DMS153 treated with DMSO at 0.1 percent for 48 hours (cell line): ENCODE measurements around the gene UBAC1.

Experiments
- DNase-seq: peaks from one replicate; lab custom pipeline; 2025; ENCODE audit not compliant: unreplicated experiment; lab: John Stamatoyannopoulos, UW

UBAC1 gene

DNA sequence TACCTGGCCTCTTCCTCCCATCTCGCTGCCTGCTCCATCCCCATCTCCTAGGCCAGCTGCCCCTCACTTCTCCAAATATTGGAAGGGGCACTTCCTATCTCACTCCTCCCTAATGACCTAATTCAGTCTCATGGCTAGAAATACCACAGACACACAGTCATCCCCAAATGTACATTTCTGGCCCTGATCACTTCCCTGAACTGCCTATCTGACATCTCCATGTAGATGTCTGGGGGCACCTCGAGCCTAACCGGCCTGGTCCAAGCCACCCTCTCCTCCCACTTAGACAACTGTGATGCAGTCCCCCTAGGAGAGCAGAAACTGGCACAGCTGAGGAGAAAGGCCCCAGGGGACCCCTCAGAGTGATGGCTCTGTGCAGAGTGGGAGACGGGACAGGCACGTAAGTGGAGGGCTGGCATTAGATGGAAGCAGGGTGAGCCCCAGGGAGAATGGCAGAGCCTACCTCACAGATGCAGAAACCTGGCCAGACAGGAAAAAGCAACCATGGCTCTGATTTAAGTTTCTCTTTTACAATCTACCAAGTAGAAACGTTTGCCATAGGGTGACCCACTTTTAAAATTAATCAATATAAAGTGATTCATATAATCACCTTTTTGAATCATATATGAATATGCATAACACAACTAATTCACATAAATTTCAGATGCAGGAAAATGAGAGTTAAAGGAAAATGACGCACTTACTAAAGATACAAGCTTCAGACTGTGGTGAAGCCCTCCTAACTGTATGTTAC, 75.9 kb downstream of the UBAC1 start:
- no peak for DNase-seq

DNA sequence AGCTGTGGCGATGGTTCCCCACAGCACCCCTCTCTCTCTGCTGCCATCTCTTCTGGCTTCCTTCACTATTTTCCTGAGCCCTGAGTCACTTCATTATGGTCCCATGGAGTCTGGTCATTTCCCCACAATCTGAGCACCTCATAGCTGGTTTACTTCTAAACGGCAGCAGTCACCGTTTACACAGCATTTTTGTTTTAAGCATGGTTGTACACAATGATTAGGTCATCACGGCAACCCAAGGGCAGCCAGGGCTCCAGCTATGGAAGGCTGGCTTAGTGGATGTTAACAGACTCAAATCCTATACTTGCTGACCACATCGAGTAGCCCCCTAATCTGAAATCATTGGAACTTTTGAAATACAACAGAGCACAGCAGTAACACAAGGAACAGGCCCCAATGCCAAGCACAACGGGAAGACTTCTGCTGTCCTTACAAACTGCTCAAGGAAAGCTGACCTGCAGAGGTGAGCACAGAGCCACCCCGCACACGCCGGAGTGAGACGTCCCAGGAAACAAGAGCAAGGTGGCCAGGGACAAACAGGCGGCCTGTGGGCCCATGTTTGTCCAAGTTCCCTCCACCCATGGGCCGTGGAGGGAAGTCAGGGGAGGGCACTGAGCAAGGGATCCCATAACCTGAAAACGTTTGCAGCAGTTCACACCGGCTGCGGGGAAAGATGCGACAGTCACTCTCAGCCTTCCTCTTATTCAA, 76.7 kb downstream of the UBAC1 start:
- DNase-seq: no peak

DNA sequence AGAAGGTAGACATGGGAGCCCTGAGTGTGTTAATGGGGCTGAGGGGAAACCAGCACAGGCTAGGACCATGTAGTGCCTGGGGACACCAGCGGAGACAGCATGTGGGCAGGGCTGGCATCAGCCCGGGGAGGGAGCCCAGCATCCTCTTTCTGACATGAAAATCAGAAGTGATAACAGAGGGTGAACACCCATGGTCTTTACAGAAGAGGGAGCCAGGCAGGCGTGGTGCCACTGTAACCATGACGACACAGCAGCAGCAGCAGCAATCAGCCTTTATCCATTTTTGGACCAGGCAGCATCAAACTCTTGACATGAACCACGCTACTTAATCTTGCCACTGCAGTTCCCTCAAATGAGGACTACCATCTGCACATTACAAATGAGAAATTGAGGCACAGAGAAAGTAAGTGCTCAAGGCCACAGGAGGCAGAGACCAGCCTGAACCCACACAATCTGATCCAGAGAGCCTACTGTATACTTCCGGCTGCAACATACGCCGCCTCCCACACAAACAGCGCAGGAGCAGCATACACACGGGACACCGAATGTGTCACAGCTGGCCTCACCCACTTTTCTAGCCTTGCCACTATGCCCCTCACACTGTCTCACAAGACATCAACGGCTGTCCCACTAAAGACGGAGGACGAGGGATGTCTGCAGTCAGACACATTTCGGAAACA, 77.6 kb downstream of the UBAC1 start:
- no peak for DNase-seq
